Retinal pigment epithelial cell (primary cell): Measurements from ENCODE around the gene PPP4R2.

ENCODE experiments used
- DNase-seq: peaks from one replicate; pipeline ENCODE4 v3.0.0-alpha.2; 2010; ENCODE audit warnings: low read depth
- H3K4me3 ChIP-seq: 2 replicates; pipeline ENCODE4 v1.5.1; 2011; ENCODE audit warnings: mild to moderate bottlenecking, low read length, control low read depth, moderate library complexity
- TF ChIP-seq, protein P1 (sequence below): conservative IDR thresholded peaks from 2 replicates; pipeline ENCODE4 v1.5.1; 2011; ENCODE audit warnings: low read depth, low read length, control low read depth, inconsistent platforms

The PPP4R2 gene

DNA sequence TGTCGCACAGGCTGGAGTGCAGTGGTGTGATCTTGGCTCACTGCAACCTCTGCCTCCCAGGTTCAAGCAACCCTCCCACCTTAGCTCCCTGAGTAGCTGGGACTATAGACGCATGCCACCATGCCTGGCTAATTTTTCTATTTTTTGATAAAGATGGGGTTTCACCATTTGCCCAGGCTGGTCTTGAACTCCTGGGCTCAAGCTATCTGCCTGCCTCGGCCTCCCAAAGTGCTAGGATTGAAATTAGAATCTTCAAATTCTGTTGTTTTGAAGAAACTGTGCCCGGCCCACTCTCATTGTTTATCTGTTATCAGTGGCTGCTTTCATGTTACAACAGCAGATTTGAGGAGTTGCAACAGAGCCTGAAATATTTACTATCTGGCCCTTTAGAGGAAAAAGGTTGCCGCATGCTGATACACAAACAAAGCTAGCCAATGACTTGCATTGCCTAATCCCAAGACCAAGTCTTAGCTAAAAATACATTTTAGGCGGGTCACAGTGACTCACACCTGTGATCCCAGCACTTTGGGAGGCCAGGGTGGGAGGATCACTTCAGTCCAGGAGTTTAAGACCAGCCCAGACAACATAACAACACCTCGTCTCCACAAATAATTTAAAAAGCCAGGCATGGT is 43.2 kb upstream of the PPP4R2 start:
- no peak for DNase-seq
- no peak overlapping the region for H3K4me3 ChIP-seq
- TF ChIP-seq, protein P1, sequence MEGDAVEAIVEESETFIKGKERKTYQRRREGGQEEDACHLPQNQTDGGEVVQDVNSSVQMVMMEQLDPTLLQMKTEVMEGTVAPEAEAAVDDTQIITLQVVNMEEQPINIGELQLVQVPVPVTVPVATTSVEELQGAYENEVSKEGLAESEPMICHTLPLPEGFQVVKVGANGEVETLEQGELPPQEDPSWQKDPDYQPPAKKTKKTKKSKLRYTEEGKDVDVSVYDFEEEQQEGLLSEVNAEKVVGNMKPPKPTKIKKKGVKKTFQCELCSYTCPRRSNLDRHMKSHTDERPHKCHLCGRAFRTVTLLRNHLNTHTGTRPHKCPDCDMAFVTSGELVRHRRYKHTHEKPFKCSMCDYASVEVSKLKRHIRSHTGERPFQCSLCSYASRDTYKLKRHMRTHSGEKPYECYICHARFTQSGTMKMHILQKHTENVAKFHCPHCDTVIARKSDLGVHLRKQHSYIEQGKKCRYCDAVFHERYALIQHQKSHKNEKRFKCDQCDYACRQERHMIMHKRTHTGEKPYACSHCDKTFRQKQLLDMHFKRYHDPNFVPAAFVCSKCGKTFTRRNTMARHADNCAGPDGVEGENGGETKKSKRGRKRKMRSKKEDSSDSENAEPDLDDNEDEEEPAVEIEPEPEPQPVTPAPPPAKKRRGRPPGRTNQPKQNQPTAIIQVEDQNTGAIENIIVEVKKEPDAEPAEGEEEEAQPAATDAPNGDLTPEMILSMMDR: no peak

DNA sequence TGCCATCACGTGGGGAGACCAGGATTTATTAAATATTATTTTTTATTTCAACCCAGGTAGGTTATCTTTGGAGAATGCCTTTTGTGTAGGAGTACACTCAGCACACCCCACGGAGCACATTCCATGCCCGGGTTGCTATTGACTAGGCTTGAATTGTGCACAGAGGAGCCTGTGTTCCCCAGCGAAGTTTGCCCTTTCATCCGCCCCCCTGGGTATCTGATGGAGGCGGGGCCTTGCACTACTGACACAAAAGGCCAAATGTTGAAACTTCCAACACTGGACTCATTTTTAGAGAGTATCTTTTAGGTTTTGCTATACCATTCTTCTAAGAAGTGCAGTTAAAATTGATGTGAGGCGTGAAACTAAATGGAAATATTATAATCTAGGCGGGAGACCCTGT is 39.3 kb upstream of the PPP4R2 start:
- no peak overlapping the region for H3K4me3 ChIP-seq
- DNase-seq: no peak
- TF ChIP-seq, protein P1: no peak

DNA sequence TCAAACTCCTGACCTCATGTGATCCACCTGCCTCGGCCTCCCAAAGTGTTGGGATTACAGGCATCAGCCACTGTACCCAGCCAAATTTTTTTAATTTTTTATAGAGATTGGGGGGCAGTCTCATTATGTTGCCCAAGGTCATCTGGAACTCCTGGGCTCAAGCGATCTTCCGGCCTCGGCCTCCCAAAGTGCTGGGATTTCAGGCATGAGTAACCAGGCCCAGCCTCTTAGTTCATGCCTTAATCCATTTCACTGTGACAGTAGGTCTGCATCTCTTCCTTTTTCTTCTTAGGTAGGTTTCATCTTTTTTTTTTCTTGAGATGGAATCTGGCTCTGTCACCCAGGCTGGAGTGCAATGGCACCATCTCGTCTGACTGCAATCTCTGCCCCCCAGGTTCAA is 37.3 kb upstream of the PPP4R2 start:
- H3K4me3 ChIP-seq: no peak overlapping the region
- DNase-seq: no peak
- TF ChIP-seq, protein P1: no peak

DNA sequence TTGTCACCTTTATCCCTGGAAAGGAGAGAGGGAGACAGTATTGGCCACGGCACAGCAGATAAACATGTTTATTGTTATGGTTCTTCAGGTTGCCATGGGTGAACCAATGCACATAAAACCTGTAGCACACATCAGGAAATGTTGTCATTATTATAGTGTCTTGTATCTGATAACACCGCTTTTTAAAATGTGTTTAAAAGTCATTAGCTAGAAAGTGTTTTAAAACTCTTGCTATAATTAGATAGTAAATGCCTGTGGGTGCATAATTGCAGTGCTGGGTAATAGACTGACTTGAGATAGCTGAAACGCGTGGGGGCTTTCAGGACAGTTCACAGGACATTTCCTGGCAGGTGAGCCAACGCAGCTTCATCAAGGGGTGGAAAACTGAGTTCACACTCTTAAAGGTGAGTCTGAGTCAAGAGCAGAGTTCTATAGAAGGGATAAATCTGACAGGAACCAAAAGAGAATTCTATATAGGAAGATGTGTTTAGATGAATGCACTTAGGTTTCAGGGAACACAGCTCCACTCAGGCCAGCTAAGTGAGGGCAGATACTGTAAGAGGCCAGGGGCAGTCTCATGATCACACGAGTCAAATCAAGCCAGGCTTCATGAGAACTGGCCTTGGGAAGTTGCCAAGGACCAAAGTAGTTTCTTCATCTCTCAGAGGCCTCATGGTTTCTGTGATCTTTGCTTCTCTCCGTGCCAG is 35.6 kb upstream of the PPP4R2 start:
- DNase-seq: peak; percentile 75
- TF ChIP-seq, protein P1: no peak

DNA sequence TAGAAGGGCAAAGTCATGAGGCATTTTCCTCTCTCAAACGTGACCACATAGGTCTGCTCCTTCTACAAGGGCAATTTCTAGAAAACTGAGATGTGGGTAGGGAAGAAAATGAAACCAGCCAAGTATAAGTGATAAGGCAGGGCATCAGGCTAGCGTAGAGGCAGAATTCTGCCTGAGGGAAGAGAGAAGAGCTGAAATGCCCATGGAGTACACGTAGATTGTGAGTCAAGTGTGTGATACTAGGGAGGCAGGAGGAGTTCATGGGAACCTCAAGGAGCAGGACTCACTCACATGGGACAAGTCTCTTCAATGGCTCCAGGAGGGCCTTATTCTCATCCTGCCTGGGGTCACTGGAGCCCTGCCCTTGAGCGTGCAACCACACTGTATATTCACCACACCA is 34.9 kb upstream of the PPP4R2 start:
- no peak for DNase-seq
- TF ChIP-seq, protein P1: no peak
- no peak overlapping the region for H3K4me3 ChIP-seq

More for the DNA sequence above, 35.6 kb upstream of the PPP4R2 start:
- H3K4me3 ChIP-seq: no peak overlapping the region

DNA sequence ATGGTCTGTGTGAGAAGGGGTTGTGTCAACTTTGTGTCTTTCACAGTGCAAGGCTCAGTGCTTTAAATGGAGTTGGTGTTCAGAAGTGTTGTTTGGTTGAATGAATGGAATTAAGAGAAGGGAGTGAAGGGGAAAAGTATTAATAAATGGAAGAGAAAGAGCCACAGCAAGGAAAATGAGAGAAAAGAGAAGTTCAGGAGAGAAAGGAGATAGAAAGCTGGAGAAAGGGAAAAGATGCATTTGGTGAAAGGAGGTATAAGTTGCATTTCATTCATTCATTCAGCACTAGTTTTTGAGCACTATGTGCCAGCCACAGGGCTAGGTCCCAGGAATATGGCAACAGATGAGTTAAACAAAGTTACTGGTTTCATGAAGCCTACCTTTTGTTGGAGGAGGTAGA is 34.3 kb upstream of the PPP4R2 start:
- H3K4me3 ChIP-seq: no peak overlapping the region
- TF ChIP-seq, protein P1: no peak

DNA sequence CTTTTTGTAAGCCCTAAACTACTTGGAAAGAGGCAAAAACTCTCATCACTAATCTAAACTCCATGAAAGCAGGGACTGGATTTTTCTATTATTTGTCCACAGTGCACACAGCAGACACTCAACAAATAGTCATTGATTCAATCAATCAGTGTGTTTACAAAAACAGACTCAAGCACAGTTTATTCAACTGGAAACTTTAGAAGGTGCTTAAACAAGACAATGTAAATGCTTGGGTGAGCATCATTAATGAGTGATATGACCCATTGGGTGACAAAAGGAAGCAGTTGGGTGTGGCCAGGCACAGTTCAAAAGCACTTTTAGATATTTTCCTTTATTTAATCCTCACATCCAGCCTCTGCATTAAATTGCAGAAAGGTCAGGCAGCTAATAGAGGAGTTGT is 32.0 kb upstream of the PPP4R2 start:
- TF ChIP-seq, protein P1: no peak
- no peak overlapping the region for H3K4me3 ChIP-seq
- DNase-seq: no peak

More for the DNA sequence above, 34.3 kb upstream of the PPP4R2 start:
- no peak for DNase-seq
